GM19467 (cell line): ENCODE results near the gene LIN7B.

Experiments used
- ATAC-seq: cut with Tn5 transposase; IDR thresholded peaks from one replicate; pipeline ENCODE4 v1.9.1; 2021; ENCODE audit warnings: mild to moderate bottlenecking, moderate library complexity; ENCODE audit not compliant: unreplicated experiment

Gene LIN7B

GRCh38 chr19:49160450-49161189 is 46.5 kb downstream of the LIN7B start:
- ATAC-seq, result no peak

DNA sequence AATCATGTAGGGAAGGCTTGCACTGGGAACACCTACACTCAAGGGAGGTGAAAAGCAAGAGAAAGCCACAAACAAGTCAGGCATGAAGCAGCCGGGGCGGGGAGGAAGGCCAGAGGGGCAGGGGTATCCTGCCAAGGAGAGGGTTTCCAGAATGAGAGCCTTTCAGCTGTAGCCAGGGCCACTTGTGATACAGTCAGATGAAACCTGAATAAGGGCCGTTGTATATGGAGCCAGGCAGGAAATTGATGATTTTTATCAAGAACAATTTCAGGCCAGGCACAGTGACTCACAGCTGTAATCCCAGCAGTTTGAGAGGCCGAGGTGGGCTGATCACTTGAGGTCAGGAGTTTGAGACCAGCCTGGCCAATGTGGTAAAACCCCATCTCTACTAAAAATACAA is 47.8 kb downstream of the LIN7B start:
- no peak for ATAC-seq

DNA sequence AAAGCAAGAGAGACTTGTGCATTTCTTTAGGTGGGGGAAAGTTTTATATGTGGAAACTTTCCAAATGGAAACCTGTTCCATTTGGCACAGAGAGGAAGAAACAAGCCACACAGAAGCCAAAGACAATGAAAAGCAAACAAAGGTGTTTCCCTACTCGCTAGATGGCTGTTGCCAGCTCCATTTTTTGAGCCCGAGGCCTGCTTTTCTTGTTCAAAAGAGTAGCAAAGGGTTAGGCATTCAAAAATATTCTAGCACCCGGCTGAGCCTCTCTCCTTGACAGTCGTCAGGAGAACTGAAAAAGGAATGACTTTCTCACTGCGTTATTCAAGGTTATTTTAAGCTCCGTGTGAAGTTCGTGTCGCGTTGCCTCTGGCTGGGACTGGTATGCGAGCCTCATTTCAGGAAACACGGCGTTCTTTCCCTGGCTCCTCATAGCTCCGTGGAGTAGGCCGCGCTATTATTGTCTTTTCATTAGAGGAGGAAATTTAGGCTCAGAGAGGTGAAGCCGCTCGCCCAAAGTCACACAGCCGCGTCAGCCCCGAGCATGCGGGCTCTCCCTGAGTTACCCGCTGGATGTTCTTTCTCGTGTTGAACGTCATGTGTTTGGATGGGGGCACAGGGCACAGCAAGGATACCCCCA is 51.1 kb downstream of the LIN7B start:
- no peak for ATAC-seq

- ATAC-seq, result no peak
Measured at GRCh38 chr19:49165865-49166301, 51.7 kb downstream of the LIN7B start.

- ATAC-seq, result no peak
Measured at GRCh38 chr19:49167857-49168409, 53.8 kb downstream of the LIN7B start.
